GM21515 (cell line): Measurements from ENCODE around the gene ITPR2.
"Not testable (repeated sequence)": the region's sequence is repeated elsewhere in the genome, so short reads cannot be mapped to it uniquely, and the experiment has no call there.

Experiments used
- ATAC-seq: cut with Tn5 transposase; IDR thresholded peaks from one replicate; pipeline ENCODE4 v1.9.1; 2021; ENCODE audit not compliant: unreplicated experiment

Gene ITPR2

DNA sequence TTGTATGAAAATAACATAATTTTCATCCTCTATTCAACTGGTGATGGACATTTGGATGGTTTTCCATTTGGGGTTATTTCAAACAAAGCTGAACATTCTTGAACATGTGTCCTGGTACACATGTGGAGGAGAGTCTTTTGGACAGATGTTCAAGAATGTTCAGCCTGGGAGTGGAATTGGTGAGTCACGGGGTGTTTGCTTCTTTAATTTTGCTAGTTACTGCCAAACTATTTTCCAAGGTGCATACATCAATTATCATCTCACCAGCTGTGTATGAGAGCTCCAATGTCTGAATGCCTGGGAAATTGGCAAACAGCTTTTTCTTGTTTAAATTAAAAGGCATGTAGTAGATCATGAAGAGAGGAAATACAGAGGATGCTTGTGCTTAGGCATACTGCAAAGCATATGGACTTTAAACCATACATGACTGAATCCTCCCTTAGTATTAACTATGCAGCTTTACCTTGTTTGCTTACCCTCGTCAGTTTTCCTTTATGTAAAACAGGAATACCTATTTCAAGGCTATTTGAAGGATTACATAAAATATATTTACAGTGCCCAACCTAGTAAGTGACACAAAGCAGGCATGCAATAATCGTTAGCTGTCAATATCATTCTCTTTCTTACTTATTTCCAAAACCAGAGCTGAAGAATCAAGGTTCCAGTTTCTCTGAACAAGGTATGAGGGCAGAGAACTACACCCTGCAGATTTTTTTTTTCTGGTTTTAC, 152.1 kb downstream of the ITPR2 start:
- no peak for ATAC-seq

DNA sequence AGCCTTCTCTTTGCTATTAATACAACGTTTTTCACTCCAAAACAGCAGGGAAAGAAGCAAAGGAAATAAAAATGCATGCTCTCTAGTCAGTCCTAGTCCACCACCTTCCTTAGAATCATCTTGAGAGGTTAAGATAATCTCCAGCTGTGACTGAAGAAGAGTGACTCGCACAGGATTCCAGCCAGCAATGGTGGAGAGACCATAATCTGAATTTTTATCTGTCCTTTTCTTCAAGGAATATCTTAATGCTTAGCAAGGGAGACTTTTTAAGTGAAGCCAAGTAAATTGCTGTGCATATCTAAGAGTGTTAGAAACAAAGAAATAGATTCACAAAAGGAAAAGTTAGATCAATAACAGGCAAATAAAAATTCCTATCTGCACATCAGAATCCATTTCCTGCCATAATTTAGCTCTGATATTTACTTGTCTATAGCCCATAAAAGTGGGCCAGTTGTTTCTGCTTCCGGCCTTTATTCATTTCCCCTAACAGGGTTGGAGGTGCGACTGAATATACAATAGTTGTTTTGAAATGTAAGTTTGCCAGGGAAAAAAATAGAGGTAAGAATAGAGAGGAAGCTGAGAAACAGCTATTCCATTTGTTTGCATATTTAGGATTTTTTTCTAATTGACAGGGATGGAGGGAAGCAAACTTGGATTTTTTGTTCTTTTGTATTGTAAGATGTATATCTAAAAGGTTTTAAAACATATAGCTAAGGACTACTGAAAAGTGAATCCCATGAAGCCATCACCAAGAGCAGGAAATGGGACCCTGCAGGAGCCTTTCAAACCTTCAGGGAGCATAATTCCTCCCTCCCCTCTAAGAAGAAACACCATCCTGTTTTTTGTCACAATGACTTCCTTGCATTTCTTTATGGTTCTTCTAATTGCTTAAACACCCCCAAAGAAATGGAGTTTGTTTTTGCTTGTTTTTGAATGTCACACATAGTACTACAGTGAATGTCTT, 154.0 kb downstream of the ITPR2 start:
- ATAC-seq = no peak

DNA sequence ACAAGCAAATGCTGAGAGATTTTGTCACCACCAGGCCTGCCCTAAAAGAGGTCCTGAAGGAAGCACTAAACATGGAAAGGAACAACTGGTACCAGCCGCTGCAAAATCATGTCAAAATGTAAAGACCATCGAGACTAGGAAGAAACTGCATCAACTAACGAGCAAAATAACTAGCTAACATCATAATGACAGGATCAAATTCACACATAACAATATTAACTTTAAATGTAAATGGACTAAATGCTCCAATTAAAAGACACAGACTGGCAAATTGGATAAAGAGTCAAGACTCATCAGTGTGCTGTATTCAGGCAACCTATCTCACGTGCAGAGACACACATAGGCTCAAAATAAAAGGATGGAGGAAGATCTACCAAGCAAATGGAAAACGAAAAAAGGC, 161.5 kb downstream of the ITPR2 start:
- ATAC-seq = not testable (repeated sequence)

GRCh38 chr12:26668847-26669246, 164.1 kb downstream of the ITPR2 start:
- ATAC-seq = no peak

- ATAC-seq = no peak
Measured at GRCh38 chr12:26668230-26668629, 164.8 kb downstream of the ITPR2 start.

DNA sequence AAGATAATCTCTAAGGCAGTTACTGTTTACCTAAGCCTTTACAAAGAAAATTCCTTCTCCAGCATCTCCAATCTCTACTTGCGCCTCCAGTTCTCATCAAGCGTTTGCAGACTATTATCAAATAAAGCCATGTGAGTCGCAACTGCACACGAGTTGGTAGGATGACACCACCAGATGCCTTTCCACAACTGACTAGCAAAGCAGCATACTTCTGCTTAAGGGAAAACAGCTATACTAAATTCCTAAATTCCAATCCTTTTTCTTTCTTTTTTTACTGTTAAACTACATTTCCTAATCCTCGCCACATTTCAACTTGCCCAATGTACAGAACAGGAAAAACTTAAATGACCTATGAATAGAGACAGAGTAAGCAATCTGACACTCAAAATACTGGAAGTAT, 166.7 kb downstream of the ITPR2 start:
- no peak for ATAC-seq

DNA sequence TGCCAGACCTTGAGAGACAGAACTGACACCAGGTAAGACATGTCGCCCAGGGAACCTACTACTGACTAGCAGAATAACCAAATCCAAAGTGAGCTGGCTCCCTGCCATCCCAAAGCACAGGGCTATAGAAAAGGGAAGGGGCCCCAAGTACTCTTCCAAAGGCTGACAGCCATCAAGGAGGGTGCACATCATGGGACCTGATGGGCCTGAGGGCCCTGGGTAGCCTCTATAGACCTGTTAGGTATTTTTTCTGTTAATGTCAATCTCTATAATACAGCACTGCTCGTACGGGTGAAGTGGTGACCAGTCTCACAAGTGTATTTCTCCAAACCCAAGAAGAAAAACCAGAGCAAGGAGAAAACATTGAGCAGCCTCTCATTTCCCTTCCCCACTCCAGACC, 171.6 kb downstream of the ITPR2 start:
- ATAC-seq = no peak

DNA sequence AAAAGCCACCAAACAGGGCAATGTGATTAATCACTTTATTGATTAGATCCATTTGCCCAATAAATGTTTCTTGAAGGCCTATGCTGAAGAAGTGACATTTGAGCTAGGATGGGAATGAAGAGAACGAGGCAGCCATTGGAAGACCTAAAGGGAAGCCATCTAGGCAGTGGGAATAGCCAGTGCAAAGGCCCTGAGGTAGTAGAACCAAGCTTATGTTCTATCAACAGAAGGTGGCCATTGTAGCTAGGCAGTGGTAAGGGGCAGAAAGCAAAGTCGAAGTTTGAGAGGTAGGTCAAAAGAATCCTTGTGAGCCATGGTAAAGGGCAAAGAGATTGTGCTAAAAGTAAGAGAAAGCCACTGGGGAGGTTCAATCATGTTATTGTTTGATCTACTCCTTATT, 173.1 kb downstream of the ITPR2 start:
- ATAC-seq = no peak

DNA sequence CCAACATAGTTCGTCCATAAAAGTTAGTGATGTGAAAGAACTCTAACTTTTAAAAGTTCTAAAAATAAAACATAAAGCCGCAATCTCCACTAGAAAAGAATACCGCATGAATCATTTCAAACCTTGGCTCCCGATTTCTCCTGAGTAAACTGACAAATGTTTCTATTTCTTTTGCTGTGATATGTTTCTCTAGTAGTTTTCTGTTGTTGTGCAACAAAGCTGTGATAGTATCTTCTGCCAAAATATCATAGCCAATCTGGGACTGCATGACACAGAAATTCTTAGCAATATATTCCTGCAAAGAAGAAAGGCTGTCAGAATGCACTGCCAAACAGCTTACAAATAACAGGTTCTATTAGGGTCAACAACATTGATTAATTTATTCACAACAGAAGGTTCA, 174.0 kb downstream of the ITPR2 start:
- no peak for ATAC-seq

DNA sequence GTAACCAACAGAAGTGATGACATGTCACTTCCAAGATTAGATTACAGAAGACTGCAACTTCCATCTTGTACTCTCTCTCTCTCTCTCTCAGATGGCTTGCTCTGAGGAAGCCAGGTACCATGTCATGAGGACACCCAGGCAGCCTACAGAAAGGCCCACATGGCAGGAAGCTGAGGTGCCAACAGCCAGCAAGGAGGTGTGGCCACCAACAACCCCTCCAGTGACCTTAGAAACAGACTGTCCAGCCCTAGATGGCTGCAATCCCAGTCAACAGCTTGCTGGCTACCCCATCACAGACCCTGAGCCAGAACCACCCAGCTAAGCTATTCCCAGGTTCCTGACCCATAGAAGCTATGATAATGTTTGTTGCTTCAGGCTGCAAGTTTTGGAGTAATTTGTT, 178.4 kb downstream of the ITPR2 start:
- no peak for ATAC-seq

DNA sequence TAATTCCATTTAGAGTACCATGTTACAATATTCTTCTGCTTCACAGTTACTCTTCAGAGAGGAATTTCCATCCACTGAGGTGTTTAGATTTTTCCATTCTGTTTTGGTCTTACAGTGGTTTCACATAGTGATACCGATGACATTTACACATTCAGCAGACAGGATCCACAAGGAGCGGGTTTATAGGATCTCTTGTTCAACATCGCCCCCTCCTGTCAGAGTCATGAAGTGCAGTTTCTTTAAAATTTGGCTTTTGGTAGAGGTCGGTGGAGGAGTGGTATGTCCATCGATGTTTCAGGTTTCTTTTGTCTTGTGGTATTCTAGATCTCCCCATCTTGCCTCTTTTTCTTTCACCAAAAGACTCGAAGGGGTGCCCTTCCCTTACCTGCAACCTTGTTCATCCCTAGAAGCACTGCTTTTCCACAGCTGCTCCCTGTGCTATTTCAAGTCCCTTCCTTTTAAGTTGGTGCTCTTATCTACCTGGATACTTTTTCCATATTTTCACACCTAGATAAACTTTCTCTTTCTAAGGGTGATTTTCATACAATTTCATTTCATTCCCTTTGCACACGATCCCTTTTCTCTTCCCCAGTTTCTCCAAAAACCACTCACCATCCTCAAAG, 181.3 kb downstream of the ITPR2 start:
- no peak for ATAC-seq

GRCh38 chr12:26651036-26651435, 182.0 kb downstream of the ITPR2 start:
- ATAC-seq = no peak

GRCh38 chr12:26648999-26649398, 184.0 kb downstream of the ITPR2 start:
- no peak for ATAC-seq

GRCh38 chr12:26648584-26648983, 184.4 kb downstream of the ITPR2 start:
- ATAC-seq = no peak

DNA sequence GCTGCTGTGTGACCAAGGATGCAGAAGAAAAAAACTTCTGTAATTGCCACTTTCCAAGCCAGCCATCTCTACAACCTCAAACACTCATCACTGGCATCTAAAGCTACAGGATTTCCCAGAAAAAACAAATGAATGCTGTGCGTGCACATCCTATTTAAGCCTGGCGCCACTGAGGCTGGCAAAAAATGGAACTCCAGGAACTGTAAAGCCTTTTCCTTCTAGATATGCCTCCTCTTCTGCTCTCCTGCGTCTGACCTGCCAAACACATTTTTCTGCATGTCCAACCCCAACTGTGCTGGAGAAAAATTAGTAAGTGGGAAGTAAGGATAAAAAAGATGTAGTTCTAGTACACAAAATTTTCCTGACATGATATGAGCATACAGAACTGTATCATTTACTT, 184.9 kb downstream of the ITPR2 start:
- ATAC-seq = no peak

DNA sequence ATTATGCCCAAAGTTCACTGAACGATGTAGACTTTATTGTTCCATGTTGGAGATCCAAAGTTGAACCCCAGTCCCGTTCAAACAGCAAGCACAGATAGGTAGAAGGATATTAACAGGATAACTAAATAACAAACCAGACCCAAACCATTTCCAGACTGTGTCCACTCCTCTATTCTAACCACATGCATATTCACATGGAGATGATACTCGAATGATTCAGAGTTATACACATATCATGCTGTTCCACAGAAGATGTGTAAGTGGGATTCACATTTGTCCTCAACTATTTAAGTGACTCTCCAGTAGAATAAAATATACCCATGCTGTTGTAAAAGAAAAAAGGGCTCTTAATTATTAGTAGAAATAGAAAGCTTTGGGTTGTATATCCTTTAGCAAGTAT, 185.9 kb downstream of the ITPR2 start:
- no peak for ATAC-seq

- ATAC-seq = no peak
Measured at GRCh38 chr12:26646571-26646970, 186.4 kb downstream of the ITPR2 start.

GRCh38 chr12:26644376-26644775, 188.6 kb downstream of the ITPR2 start:
- ATAC-seq = not testable (repeated sequence)

- no peak for ATAC-seq
Measured at GRCh38 chr12:26643532-26644315, 189.3 kb downstream of the ITPR2 start.

DNA sequence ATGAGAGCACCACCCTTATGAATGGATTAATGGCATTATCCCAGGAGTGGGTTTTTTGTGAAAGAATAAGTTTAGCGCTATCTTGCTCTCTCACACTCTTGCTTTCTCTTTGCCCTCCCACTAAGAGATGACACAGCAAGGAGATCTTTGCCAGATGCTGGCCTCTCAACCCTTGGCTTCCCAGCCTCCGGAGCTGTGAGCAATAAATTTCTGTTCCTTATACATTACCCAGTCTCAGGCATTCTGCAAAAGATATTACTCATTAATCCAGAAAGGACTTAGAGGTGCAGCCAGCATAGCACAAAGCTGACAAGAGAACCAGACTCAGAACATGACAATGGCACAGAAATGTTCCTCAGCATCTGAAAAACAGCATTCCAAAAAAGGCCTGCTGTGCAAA, 190.6 kb downstream of the ITPR2 start:
- no peak for ATAC-seq
